COLO829 (cell line): ENCODE results near the gene MAST2.

ENCODE experiments used
- DNase-seq: peaks from one replicate; pipeline ENCODE4 v3.0.0; 2012; ENCODE audit warnings: low spot score

The MAST2 gene

GRCh38 chr1:45982359-45982758, 178.9 kb downstream of the MAST2 start:
- no peak for DNase-seq

GRCh38 chr1:45983967-45984366, 180.6 kb downstream of the MAST2 start:
- no peak for DNase-seq

- DNase-seq, result no peak
Observed at GRCh38 chr1:45987204-45987603, 183.8 kb downstream of the MAST2 start.

GRCh38 chr1:45989249-45989648, 185.8 kb downstream of the MAST2 start:
- no peak for DNase-seq

DNA sequence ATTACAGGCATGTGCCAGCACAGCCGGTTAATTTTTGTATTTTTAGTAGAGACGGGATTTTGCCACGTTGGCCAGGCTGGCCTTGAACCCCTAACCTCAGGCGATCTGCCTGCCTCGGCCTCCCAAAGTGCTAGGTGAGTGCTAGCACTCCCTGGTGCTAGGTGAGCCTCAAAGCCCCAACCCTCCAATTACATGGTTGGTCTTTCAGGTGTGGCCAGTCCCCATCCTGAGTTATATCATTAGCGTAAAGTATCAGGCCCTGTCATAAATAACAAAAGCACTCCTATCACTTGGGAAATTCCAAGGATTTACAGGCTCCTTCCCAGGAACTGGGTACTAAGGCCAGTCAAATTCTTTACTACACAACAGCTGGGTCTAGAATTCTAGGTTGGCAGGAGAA, 191.0 kb downstream of the MAST2 start:
- no peak for DNase-seq

DNA sequence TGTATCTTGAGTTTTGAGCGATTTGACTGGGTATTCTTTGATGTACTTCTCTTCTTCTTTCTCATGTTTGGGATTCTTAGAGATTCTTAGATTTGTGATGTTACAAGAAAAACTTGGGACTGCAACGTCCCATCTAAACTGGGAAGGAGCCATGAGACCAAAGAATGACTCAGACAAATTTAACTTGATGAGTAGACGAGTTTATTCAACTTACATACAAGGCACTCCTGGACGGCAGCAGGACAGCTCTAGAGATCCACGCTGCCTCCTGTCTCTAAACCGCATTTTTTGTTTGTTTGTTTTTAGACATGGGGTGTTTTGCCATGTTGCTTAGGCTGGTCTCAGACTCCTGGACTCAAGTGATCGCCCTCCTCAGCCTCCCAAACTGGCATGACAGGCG, 191.9 kb downstream of the MAST2 start:
- no peak for DNase-seq

- peak; percentile 34 for DNase-seq
Observed at GRCh38 chr1:45998020-45998617, 194.7 kb downstream of the MAST2 start.

- no peak for DNase-seq
Observed at GRCh38 chr1:45999507-45999906, 196.1 kb downstream of the MAST2 start.

DNA sequence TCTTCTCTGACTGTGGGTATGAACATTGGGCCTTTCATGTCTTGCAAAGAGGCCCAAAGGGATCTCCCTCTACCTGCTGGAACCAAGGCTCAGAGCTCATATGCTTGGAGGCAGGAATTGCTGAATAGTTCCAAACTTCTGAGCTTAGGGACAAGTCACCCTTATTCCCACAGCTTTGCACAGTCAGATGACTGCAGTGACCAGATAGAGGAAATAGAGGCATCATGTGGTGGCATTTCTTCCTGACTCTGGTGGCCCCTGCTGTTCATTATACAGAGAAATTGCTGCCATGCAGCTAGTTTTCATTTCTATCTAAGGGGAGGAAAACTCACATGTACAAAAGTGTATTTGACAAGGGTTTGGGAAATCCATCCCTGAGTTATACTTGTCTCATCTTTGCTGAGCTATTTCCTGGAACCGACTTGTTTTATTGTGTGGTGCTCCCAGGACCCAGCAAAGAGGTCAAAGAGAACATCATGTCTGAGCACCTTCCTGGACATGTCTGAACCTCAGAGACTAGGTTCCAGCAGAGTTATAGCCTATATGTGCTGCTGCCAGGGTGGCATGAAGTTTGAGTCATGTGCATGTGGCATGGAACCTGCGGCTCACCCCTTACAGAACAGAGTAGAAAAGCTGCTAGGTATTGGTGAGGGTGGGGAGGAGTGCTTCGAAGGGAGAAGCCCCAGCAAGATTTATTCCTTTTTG, 197.8 kb downstream of the MAST2 start:
- DNase-seq, result no peak

DNA sequence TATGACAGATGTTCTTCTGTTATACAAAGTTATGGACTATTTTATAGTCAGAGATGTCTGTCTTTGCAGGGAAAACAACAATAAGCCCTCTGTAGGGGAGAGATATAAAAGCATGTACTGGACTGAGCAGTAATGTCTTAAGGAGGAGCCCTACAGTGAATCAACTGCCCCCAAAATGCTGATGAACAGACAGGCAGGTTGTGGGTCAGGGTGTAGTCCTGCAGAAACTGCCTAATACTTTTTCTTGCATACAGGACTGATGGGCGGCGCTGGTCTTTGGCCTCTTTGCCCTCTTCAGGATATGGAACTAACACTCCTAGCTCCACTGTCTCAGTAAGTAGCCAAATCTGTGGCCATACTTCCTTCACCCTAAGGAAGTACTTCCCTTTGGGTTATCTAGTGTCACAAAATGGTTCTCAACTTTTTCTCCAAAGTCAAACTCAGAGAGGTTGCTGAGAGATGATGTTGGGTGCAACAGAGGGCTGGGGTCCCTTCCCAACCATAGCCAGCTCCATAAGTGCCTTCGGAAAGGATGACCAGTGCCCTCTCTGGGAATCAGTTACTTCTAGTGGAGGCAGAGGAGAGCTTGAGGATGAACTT, 199.2 kb downstream of the MAST2 start:
- DNase-seq, result no peak

DNA sequence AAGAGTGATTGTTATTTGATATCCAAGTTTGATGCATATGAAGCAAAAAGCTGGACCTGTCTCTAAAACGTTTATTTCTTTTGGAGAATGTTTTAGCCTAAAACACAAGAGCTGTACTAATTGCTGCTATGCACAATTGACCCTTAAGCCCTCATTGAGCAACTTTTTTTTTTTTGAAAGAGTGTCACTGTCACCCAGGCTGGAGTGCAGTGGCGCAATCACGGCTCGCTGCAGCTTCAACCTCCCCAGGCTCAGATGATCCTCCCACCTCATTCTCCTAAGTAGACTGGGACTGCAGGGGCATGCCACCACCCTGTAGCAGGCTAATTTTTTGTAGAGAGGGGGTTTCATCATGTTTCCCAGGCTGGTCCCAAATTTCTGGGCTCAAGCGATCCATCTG, 199.9 kb downstream of the MAST2 start:
- no peak for DNase-seq

- no peak for DNase-seq
Observed at GRCh38 chr1:46004492-46004891, 201.1 kb downstream of the MAST2 start.

DNA sequence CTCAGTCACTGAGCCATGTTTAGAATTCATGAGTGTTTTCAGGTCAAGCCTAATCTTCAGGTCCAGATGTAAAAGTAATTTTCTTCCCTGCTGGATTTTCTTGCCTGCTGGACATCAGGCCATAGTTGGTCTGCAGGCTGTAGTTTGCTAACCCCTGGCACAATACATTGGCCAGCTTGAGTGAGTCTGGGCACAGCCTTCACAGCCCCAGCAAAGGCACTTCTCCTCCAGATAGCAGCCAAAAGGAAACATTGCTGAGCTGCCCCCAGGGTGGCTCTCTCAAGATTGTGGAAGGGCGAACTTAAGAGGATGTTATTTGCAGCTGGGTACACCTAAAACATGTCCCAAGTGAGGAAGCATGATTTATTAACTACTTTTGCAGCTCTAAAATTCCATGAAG, 202.2 kb downstream of the MAST2 start:
- DNase-seq, result no peak

DNA sequence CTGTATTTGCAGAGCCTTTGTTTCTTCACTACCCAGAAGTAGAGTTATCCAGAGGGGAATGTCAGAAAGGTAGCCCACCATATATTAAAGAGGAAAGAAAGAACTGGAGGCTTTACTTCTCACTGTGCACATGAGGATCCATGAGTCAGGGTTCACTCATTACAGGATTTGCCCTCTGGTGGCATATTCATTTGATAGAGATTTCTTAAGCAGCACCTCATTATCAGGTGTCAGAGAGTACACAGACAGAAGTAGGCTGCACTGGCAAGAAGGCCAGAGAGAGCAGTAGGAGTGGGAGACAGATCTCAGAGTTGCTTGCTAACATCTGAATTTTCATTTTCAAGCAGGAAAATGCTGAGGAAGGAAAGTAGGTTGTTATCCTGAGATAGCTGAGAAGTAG, 205.2 kb downstream of the MAST2 start:
- DNase-seq, result no peak

DNA sequence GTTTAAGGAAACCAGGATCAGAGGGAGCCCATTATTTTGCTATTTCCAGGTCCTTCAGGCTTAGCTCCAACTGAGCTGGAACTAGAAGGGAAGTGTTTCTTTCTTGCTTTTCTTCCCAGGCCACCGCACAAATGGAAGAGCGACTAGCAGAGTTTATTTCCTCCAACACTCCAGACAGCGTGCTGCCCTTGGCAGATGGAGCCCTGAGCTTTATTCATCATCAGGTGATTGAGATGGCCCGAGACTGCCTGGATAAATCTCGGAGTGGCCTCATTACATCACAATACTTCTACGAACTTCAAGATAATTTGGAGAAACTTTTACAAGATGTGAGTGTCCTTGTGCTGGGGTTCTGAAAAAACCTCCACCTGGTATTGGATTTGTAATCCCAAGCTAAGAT, 207.2 kb downstream of the MAST2 start:
- no peak for DNase-seq

DNA sequence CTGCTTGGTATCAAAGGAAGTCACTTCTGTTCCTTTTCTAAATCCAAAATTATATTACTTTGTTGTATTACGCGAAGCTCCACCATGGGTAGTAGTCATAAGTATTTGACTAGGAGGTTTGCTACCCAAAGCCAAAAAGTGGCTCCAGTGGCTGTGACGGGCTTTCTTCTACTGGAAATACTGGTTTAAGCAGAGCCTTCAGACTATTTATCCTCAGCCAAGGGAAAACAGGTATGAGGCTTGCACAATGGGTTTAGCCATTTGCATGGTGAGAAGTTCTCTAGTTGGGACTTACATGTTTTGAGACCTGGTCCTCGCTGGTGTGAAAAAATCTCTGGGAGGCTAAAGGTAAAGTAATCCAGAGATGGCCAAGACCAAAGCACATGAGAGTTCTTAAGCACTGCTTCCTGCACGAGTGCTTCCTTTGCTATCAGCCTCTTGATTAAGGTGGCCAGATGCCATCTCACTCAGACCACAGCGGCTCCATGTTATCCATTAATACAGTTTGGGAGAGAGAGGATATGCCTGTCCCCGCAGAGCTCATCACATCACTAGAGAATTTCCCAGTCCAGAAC, 207.8 kb downstream of the MAST2 start:
- DNase-seq, result no peak

DNA sequence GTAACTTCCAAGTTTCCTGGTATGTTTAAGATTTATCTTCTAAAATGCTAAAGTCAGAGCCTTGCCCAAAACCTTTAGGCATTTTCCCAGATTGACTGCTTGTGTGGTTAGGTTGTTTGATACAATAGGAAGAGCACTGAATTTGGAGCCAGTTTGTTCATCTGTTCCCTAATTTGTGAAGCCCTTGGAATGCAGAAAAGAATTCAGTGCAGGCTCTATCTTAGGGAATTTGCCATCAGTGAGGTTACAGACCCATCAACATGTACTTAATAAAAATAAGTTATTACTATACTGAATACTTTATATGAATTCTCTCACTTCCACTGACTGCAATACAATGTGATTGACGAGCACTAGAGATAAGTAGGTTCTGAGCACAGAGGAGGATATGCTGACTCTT, 208.8 kb downstream of the MAST2 start:
- no peak for DNase-seq

DNA sequence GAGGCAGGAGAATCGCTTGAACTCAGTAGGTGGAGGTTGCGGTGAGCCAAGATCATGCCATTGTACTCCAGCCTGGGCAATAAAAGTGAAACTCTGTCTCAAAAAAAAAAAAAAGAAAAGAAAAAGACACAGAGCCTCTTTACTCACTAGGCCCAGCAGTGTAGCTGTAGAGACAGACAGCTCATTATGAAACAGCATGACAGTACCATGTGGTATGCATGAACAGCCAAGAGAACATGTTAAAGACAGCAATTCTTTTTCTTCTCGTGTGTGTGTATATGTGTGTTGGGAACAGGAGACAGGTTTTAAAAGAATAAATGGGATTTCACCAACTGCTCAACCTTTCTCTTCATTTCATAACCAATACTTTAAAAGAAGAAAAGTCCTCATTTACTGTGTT, 210.2 kb downstream of the MAST2 start:
- no peak for DNase-seq

GRCh38 chr1:46017876-46018503, 214.6 kb downstream of the MAST2 start:
- DNase-seq, result no peak

- DNase-seq, result no peak
Observed at GRCh38 chr1:46019348-46019747, 215.9 kb downstream of the MAST2 start.

DNA sequence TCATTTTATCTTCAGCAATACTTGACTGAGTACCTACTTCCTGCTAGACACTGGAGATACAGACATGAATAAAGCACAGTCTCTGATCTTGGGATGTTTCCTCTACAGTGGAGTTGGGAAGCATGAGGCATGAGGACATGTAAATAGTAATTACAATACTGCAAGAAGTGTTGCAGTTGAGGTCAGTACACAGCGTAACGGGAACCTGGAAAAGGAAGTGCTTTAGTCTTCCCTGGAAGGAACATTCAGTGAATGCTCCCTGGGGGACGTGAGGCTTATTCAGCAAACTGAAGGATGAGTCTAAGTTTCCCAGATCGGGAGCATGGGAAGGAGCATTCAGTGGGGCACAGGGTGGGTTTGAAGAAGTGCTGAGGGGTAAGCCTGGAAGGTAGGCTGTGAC, 216.6 kb downstream of the MAST2 start:
- DNase-seq, result no peak

DNA sequence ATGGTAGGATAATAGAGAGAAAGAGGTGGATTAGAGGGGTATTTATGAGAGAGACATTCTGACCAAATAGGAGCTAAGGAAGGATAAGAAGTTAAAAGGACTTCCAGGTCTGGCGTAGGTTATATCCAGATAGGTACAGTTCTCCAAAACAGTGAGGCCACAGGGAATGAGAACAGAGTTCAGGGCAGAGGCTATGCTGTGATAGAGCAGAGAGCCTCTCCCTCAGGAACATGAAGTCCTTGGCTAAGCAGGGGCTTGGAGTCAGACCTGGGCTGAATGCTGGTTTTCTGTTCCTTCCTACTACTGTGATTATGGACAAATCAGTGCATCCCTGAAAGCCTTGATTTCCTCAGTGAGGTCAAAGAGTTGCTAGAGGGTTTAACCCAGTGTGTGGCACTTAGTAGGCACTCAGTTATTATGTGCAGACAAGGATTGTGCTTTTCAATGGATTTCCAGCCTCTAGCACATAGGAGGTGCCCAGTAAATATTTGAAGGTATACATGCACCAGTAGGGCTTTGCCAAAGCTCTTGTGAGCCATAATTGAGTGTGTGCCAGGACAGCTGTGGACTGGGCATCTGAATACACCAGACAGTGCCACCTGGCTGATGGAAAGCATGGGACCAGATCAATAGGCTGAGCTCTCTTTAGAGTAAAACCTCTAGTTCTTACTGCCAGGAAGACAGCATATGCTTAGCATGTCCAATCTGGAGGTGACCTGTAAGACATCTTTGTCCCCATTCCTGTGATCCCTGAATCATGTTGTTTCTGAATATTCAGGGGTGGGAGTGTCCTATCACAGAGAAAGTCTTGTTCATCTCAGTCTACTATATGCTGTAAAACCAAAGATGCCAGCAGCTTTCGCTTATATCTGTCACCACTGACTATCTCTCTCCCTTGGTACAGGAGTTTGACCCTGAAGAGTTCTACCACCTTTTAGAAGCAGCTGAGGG, 217.9 kb downstream of the MAST2 start:
- DNase-seq, result no peak
